ENCODE measurements around the gene ATN1.

ATN1 gene

DNA sequence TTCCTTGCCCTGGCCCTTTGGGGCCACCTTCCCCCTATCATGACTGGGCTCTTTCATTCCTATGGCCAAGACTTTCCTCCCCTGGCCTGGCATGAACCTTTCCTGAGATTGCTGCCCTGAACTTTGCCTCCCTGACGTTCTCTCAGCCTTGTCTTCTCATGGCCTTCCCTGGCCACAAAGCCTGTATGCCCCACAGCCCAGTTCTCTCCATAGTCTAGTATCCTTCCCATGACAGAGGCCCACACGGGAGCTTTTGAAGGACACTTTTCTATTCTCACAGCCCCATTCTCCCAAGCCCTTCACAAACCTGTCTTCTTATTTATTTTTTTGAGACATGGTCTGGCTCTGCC lies 11.4 kb downstream of the ATN1 start:
- TF ChIP-seq CEBPB (IDR thresholded peaks at IDR 0.05) (no peak), CREB1 (IDR thresholded peaks at IDR 0.05; ENCODE audit: low read depth) (no peak), YY1 (IDR thresholded peaks at IDR 0.05; ENCODE audit: low read depth) (no peak), EGR1 (IDR thresholded peaks at IDR 0.05) (no peak), TCF12 (IDR thresholded peaks at IDR 0.05; ENCODE audit: low read depth) (no peak), FOXM1 (IDR thresholded peaks at IDR 0.05; ENCODE audit: borderline replicate concordance, low read depth) (no peak), RAD21 (IDR thresholded peaks at IDR 0.05; ENCODE audit: low read depth) (no peak)
- TF ChIP-seq, protein P1, sequence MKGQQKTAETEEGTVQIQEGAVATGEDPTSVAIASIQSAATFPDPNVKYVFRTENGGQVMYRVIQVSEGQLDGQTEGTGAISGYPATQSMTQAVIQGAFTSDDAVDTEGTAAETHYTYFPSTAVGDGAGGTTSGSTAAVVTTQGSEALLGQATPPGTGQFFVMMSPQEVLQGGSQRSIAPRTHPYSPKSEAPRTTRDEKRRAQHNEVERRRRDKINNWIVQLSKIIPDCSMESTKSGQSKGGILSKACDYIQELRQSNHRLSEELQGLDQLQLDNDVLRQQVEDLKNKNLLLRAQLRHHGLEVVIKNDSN (IDR thresholded peaks at IDR 0.05): no peak
- TF ChIP-seq, protein P2, sequence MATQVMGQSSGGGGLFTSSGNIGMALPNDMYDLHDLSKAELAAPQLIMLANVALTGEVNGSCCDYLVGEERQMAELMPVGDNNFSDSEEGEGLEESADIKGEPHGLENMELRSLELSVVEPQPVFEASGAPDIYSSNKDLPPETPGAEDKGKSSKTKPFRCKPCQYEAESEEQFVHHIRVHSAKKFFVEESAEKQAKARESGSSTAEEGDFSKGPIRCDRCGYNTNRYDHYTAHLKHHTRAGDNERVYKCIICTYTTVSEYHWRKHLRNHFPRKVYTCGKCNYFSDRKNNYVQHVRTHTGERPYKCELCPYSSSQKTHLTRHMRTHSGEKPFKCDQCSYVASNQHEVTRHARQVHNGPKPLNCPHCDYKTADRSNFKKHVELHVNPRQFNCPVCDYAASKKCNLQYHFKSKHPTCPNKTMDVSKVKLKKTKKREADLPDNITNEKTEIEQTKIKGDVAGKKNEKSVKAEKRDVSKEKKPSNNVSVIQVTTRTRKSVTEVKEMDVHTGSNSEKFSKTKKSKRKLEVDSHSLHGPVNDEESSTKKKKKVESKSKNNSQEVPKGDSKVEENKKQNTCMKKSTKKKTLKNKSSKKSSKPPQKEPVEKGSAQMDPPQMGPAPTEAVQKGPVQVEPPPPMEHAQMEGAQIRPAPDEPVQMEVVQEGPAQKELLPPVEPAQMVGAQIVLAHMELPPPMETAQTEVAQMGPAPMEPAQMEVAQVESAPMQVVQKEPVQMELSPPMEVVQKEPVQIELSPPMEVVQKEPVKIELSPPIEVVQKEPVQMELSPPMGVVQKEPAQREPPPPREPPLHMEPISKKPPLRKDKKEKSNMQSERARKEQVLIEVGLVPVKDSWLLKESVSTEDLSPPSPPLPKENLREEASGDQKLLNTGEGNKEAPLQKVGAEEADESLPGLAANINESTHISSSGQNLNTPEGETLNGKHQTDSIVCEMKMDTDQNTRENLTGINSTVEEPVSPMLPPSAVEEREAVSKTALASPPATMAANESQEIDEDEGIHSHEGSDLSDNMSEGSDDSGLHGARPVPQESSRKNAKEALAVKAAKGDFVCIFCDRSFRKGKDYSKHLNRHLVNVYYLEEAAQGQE (IDR thresholded peaks at IDR 0.05; ENCODE audit: low read depth): no peak
- TF ChIP-seq, protein P3, sequence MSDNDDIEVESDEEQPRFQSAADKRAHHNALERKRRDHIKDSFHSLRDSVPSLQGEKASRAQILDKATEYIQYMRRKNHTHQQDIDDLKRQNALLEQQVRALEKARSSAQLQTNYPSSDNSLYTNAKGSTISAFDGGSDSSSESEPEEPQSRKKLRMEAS (IDR thresholded peaks at IDR 0.05): no peak

DNA sequence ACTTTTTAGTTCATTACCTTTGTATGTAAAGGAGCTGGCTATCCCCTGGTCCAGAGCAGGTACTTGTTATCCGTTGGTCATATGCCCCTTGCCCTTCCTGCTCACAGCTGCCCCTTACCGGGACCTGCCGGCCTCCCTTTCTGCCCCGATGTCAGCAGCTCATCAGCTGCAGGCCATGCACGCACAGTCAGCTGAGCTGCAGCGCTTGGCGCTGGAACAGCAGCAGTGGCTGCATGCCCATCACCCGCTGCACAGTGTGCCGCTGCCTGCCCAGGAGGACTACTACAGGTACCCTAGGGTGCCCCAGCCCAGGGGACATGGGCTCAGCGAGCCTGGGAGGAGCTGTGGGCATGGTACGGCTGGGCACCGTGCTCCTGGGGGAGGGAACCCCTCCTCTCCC lies 13.5 kb downstream of the ATN1 start:
- TF ChIP-seq TEAD4 (IDR thresholded peaks at IDR 0.05) (no peak), CREB1 (IDR thresholded peaks at IDR 0.05; ENCODE audit: low read depth) (no peak), ZBTB7A (IDR thresholded peaks at IDR 0.05; ENCODE audit: low read depth) (no peak)
- TF ChIP-seq, protein P3 (IDR thresholded peaks at IDR 0.05): no peak

DNA sequence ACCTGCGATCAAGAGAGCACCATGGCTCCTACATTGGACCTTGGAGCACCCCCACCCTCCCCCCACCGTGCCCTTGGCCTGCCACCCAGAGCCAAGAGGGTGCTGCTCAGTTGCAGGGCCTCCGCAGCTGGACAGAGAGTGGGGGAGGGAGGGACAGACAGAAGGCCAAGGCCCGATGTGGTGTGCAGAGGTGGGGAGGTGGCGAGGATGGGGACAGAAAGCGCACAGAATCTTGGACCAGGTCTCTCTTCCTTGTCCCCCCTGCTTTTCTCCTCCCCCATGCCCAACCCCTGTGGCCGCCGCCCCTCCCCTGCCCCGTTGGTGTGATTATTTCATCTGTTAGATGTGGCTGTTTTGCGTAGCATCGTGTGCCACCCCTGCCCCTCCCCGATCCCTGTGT lies 14.0 kb downstream of the ATN1 start:
- TF ChIP-seq ZBTB7A (IDR thresholded peaks at IDR 0.05; ENCODE audit: low read depth): 0 out of 2 replicates have a peak, but pooled peaks have one; percentile 18
- no peak for TF ChIP-seq TEAD4 (IDR thresholded peaks at IDR 0.05)

DNA sequence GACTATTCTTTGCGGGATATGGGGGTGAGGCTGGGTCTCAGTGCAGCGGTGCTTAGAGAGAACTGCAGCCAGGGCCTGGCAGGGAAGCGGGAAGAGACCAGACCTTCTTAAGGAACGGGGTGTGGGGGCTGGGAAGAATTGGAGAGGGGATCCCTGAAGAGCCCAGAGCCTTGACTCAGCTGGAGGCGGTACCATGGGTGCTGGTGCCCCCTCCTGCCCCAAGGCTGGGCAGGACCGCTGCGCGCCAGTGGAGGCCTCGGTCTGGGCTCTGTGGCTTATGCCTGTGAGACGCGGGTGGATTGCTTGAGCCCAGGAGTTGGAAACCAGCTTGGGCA lies 14.5 kb downstream of the ATN1 start:
- TF ChIP-seq, protein P3 (IDR thresholded peaks at IDR 0.05): no peak
- TF ChIP-seq TEAD4 (IDR thresholded peaks at IDR 0.05): no peak
- TF ChIP-seq, protein P2 (IDR thresholded peaks at IDR 0.05; ENCODE audit: low read depth): no peak
- TF ChIP-seq, protein P1 (IDR thresholded peaks at IDR 0.05): no peak
- no peak for TF ChIP-seq EP300 (IDR thresholded peaks at IDR 0.05; ENCODE audit: borderline replicate concordance)
- no peak for TF ChIP-seq EGR1 (IDR thresholded peaks at IDR 0.05)
- no peak for TF ChIP-seq FOXM1 (IDR thresholded peaks at IDR 0.05; ENCODE audit: borderline replicate concordance, low read depth)

DNA sequence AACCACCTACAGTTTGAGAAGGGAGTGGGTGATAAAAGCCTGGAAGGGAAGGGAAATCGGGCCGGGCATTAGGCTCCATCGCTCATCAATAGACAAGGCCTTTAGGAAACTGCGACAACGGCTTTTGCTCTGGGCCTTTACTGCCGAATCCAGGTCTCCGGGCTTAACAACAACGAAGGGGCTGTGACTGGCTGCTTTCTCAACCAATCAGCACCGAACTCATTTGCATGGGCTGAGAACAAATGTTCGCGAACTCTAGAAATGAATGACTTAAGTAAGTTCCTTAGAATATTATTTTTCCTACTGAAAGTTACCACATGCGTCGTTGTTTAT lies 15.6 kb downstream of the ATN1 start:
- no peak; the same call in 1 of the 2 replicates for TF ChIP-seq TAF1 (IDR thresholded peaks at IDR 0.05; ENCODE audit: low read depth)
- no peak for TF ChIP-seq YY1 (IDR thresholded peaks at IDR 0.05; ENCODE audit: low read depth)
- no peak for TF ChIP-seq RAD21 (IDR thresholded peaks at IDR 0.05; ENCODE audit: low read depth)
- no peak for TF ChIP-seq EGR1 (IDR thresholded peaks at IDR 0.05)
- TF ChIP-seq, protein P2 (IDR thresholded peaks at IDR 0.05; ENCODE audit: low read depth): no peak
- no peak for TF ChIP-seq CREB1 (IDR thresholded peaks at IDR 0.05; ENCODE audit: low read depth)
- TF ChIP-seq CEBPB (IDR thresholded peaks at IDR 0.05): no peak
- TF ChIP-seq ZBTB7A (IDR thresholded peaks at IDR 0.05; ENCODE audit: low read depth): no peak
- TF ChIP-seq, protein P3 (IDR thresholded peaks at IDR 0.05): no peak
- TF ChIP-seq FOXM1 (IDR thresholded peaks at IDR 0.05; ENCODE audit: borderline replicate concordance, low read depth): no peak
- TF ChIP-seq TCF12 (IDR thresholded peaks at IDR 0.05; ENCODE audit: low read depth): no peak
